Liver (tissue), 3 donors: Measurements from ENCODE around the gene C9orf72.

Source experiments
- CTCF ChIP-seq: fragments of 150-350 bp; IDR thresholded peaks from 2 replicates; pipeline ENCODE4 v1.5.1; 2017; ENCODE audit warnings: improper control_type of control experiment, low read depth, low read length; ENCODE audit not compliant: missing input control
- GABPA ChIP-seq, 2 donors: IDR thresholded peaks in 1 of 2; conservative IDR thresholded peaks in 1 of 2; 2 replicates each; pipeline ENCODE4 v1.6.1; 2016; ENCODE audit warnings: antibody characterized with exemption in 2 of 2, mild to moderate bottlenecking in 1 of 2, moderate library complexity in 1 of 2
- HNF4A ChIP-seq, 2 donors: conservative IDR thresholded peaks; 2 replicates each; pipeline ENCODE4 v1.6.1; 2016; ENCODE audit warnings: antibody characterized with exemption in 2 of 2, mild to moderate bottlenecking in 2 of 2
- HNF4G ChIP-seq: IDR thresholded peaks from 2 replicates; pipeline ENCODE4 v1.6.1; 2016; ENCODE audit warnings: antibody characterized with exemption
- JUND ChIP-seq, 2 donors: IDR thresholded peaks; 2 replicates each; pipeline ENCODE4 v1.6.1; 2016; ENCODE audit warnings: antibody characterized with exemption in 2 of 2
- MAX ChIP-seq: IDR thresholded peaks from 2 replicates; pipeline ENCODE4 v1.6.1; 2016; ENCODE audit warnings: antibody characterized with exemption
- RAD21 ChIP-seq, 2 donors: IDR thresholded peaks; 2 replicates each; pipeline ENCODE4 v1.6.1; 2016; ENCODE audit warnings: antibody characterized with exemption in 2 of 2, mild to moderate bottlenecking in 2 of 2
- REST ChIP-seq: IDR thresholded peaks from 2 replicates; pipeline ENCODE4 v1.6.1; 2016; ENCODE audit warnings: antibody characterized with exemption, mild to moderate bottlenecking
- RXRA ChIP-seq, 2 donors: IDR thresholded peaks; 2 replicates each; pipeline ENCODE4 v1.6.1; 2017 to 2018; ENCODE audit warnings: antibody characterized with exemption in 2 of 2, mild to moderate bottlenecking in 1 of 2
- TAF1 ChIP-seq: conservative IDR thresholded peaks from 2 replicates; pipeline ENCODE4 v1.6.1; 2016; ENCODE audit warnings: antibody characterized with exemption, mild to moderate bottlenecking
- ZBTB33 ChIP-seq: IDR thresholded peaks from 2 replicates; pipeline ENCODE4 v1.6.1; 2016; ENCODE audit warnings: antibody characterized with exemption
- donor health status: healthy.
- donor health status: healthy.

GRCh38 chr9:27586304-27586703, 13.0 kb upstream of the C9orf72 start:
- TF ChIP-seq GABPA (IDR thresholded peaks at IDR 0.05 in 1 of 2, conservative IDR thresholded peaks at IDR 0.05 in 1 of 2) (no peak), CTCF (no peak), MAX (no peak), HNF4G (no peak), TAF1 (no peak), HNF4A (conservative IDR thresholded peaks at IDR 0.05) (no peak), REST (no peak), RXRA (IDR thresholded peaks at IDR 0.05) (no peak), RAD21 (IDR thresholded peaks at IDR 0.05) (no peak), JUND (IDR thresholded peaks at IDR 0.05) (no peak), ZBTB33 (no peak)
